ENCODE measurements around the gene GLE1.
"Not testable (repeated sequence)": the region's sequence is repeated elsewhere in the genome, so short reads cannot be mapped to it uniquely, and the experiment has no call there.

GLE1 gene

GRCh38 chr9:128497824-128498610 is 6.5 kb upstream of the GLE1 start:
- DNase-seq = peak; percentile 7

- no peak for DNase-seq
Measured at GRCh38 chr9:128498911-128499310, 5.6 kb upstream of the GLE1 start.

GRCh38 chr9:128499920-128500319 is 4.6 kb upstream of the GLE1 start:
- no peak for DNase-seq

- not testable (repeated sequence) for DNase-seq
Measured at GRCh38 chr9:128503415-128503825, 1.1 kb upstream of the GLE1 start.

- peak; percentile 62 for DNase-seq
Measured at GRCh38 chr9:128503870-128504269, 649 bp upstream of the GLE1 start.

- DNase-seq = no peak
Measured at GRCh38 chr9:128505414-128505765, 871 bp downstream of the GLE1 start.

GRCh38 chr9:128505906-128506305 is 1.4 kb downstream of the GLE1 start:
- DNase-seq = not testable (repeated sequence)

- no peak for DNase-seq
Measured at GRCh38 chr9:128512820-128513219, 8.3 kb downstream of the GLE1 start.

GRCh38 chr9:128521956-128522355 is 17.4 kb downstream of the GLE1 start:
- no peak for DNase-seq

GRCh38 chr9:128523199-128523925 is 18.8 kb downstream of the GLE1 start:
- no peak for DNase-seq

GRCh38 chr9:128526720-128527119 is 22.2 kb downstream of the GLE1 start:
- no peak for DNase-seq

GRCh38 chr9:128528445-128529160 is 24.1 kb downstream of the GLE1 start:
- DNase-seq = no peak

GRCh38 chr9:128529191-128529590 is 24.7 kb downstream of the GLE1 start:
- no peak for DNase-seq

GRCh38 chr9:128532581-128532980 is 28.1 kb downstream of the GLE1 start:
- DNase-seq = no peak

- DNase-seq = no peak
Measured at GRCh38 chr9:128540634-128541360, 36.3 kb downstream of the GLE1 start.

- DNase-seq = no peak
Measured at GRCh38 chr9:128546504-128546903, 42.0 kb downstream of the GLE1 start.

- no peak for DNase-seq
Measured at GRCh38 chr9:128548876-128549275, 44.4 kb downstream of the GLE1 start.

GRCh38 chr9:128550226-128550625 is 45.7 kb downstream of the GLE1 start:
- no peak for DNase-seq

GRCh38 chr9:128550770-128551656 is 46.5 kb downstream of the GLE1 start:
- DNase-seq = peak; percentile 19

- no peak for DNase-seq
Measured at GRCh38 chr9:128551657-128552152, 47.2 kb downstream of the GLE1 start.

GRCh38 chr9:128552153-128552743 is 47.7 kb downstream of the GLE1 start, which contains the start of gene SPTAN1:
TSS of gene SPTAN1 (plus strand) at chr9:128552587. CDS start at chr9:128566741, 14,154 bp downstream.
- DNase-seq = peak; percentile 85

All from OCI-M1 (cell line).